NCI-H1092 (cell line): ENCODE results near the gene KPNB1.

ENCODE experiments used
- DNase-seq: peaks from one replicate; lab custom pipeline; 2025; lab: John Stamatoyannopoulos, UW

KPNB1 gene

DNA sequence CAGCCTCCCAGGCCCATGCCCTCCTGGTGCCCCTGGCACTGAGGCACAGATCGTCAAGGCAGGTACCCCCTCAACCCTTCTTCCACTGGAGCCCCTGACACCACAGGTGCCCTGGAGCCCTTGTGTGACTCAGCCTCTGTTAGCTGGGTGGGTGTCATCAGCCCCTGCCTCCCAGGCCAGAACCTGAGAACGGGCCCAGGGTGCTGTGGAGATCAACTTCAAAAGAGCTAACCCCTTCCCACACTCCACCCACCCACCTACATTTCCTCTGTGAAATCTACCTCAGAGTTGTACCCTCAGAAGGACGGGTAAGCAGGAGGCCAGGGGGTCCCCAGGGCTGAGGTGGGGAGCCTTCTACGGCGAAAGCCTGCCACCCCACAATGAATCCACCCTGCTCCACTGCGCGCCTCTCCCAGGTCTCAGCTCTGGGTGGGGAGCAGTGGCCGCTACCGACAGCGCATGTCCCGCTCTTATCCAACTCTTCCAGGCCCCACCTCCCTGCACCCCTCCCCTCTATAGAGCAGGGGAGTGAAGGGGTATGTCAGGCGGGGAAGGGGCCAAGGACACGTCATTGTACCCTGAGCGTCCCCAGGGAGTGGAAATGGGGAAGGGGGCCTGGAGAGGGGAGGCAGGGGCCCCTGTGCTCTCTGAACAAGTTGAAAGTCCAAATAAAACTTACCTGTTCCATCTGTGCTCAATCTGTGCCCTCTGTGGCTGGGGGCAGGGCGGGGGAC, 61.8 kb downstream of the KPNB1 start:
- DNase-seq, result no peak

DNA sequence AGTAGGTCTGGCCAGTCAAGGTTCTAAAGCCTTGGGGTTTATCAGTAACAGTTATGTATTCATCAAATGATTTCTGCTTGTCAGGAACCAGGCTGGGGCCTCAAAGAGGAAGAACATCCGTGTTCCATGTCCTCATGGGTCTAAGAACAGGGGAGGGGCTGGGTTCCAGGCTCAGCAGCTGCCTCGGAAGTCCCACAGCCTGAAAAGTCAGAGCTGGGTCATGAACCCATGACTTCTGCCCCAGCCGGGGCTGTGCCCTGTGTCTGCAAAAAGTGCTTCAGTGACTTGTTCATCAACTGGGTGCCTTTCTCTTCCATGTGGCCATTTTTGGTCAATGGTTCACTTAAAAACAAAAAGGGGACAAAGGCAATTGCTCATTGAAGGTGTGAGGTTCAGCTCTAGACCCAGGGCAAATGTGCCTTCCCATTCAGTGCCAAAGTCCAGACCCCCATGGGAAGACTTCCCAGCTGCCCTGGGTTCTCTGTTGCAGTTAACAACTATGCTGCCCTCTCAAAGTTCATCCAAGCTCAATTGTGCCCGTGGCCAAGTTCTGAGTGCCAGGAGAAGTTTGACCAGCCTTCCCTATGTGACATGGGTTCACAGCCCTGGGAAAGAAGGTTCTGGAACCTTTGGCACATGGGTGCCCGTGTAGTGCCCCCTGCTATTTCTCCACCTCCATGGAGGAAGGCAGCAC, 62.8 kb downstream of the KPNB1 start:
- DNase-seq, result no peak

DNA sequence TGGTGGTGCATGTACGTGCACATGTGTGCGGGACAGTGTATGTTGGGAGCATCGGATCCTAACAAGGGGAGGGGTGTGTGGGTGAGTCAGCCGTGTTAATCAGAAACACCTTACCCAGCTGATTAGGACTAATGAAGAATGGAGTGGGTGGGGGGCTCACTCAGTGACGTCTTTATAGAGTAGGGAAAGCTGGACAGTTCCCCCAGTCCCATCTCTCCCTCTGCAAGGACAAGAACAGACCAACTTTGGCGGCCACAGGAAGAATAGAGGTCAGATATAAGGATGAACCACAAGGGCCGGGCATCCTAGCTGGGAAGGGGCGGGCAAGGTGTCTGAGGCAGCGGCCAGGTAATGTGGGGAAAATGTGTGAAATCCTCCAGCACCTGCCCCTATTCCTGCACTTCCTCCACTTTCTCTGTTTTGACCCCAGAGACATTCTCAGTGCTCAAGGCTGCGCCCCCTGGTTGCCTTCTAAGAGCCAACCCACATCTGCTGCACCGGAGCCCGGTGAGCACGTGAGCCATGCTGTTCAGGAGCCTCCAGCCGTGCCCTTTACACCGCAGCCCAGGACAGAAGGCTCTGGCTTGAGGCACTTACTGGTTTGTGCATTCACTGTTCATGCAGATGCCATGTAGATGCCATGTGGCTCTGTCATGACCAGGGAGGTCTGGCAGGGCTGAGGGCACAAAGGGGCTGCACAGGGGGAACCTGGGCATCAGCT, 64.4 kb downstream of the KPNB1 start:
- no peak for DNase-seq

DNA sequence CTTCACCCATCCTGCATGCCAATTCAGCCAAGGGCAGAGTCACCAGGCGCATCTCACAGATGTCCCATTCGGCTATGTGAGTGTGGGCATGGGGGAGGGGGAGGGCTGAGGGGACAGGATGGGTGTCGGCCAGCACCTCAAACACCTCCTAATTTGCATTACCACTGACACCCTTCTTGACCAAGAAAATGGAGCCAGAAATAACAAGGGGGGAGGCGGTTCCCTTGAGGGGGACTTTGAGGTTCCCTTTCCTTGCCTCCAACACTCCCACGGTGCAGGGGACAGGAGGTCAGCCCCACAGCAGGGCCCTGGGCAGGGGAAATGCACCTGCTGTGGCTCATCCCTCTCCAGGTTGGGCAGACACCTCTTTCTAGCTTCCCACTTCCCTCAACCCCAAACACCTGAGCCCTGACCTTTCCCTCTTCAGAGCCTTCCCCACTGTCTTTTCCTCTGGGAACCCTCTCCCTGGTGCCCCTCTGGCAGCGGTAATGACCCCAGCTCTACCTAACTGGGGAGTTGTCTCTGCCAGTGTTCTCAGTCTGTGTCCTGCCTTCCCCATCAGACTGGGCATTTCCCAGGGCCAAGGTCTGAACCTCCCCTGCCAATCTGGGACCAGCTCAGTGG, 65.2 kb downstream of the KPNB1 start:
- no peak for DNase-seq

DNA sequence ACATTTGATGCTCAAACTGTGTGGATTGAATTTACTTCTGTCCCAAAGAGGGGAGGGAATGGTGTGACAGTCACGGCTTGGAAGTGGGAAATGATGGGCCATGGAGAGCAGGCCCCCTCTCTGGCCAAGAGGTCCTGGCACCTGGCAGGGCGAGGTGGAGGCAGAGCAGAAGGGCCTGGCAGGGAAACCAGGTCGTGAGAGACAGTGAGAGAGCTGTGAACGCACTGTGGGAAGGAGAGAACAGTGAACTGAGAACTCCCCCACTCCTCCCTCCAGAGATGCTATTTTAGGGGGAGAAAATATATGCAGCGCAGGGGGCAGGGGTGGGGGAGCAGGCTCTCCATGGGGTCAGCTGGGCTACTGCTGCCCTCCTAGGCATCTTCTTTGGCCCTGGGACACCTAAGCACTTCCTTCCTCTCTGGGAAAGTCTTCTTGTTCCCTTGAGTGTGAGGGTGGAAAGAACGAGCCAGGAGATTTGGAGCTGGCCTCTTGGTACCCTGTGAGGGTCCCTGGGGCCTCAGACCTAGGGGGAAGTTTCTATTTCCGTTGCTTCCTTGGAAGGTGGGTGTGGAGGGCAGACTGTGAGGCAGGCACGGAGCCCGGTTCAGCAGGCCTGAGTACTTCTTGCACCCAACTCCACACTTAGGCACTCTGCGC, 66.1 kb downstream of the KPNB1 start:
- DNase-seq, result no peak

DNA sequence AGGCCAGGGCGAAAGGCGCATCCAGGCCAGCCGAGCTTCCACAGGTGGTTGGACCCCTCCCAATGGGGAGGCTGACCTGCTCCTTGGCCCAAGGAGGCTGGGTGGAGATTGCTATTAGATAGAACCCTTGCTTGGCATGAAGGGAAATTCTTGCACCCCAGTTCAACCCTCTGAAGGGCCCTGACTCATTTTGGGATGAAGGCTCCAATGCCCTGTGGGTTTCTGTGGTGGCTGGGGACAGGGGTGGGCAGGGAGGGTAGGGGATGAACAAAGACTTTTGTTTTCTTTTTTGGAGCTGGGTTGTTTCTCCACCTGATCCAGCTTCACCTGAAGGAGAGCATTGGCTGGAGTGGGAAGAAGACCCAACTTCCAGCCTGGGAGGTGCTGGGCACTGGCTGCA, 66.7 kb downstream of the KPNB1 start:
- DNase-seq, result no peak

DNA sequence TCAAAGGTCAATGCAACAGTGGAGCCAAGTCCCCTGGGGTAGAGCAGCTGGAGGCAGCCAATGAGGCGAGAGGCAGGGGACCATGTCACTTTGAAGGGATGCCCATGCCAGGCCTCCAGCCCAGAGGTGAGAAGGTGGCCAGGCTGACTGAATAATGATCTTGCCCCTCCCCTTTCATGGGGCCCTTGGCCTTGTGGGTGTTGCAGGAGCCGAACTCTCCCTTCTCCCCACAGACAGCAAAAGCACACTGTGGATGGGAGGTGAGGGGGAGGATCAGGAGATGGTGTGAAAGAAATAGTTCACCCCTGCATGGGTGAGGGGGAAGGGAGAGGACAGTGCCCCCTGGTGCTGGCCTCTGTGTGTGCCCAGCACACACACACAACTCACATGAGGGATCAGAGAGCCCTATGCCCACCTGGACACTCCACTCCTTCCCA, 67.6 kb downstream of the KPNB1 start:
- DNase-seq, result no peak

DNA sequence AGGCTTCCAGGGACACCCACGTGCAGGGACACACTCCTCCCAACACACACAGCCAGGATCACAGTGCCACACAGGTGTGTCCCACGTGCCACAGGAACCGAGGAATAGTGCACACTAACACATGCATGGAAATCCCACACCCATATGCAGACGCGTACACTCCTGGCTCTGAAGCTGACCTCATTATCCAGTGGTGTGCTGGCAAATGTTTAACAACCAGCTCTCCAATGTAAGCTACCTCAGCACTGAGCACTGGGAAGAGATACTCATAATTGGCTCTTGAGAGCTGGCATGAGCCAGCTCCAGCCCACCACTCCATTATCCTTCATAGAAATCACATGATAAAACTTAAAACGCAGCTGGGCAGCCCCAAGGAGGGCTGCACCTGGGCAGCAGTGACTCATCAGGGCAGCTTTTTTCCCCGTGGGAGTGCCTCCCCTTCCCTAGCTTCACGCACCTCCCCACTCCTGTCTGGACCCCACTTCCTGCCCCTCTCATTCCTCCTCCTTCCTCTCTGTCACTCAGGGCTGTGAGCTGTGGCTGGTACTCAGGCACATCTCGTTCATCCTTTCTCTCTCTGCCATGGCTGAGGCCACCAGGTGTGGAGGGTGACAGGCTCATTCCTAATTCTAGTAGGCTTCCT, 68.4 kb downstream of the KPNB1 start:
- DNase-seq, result peak; percentile 11

DNA sequence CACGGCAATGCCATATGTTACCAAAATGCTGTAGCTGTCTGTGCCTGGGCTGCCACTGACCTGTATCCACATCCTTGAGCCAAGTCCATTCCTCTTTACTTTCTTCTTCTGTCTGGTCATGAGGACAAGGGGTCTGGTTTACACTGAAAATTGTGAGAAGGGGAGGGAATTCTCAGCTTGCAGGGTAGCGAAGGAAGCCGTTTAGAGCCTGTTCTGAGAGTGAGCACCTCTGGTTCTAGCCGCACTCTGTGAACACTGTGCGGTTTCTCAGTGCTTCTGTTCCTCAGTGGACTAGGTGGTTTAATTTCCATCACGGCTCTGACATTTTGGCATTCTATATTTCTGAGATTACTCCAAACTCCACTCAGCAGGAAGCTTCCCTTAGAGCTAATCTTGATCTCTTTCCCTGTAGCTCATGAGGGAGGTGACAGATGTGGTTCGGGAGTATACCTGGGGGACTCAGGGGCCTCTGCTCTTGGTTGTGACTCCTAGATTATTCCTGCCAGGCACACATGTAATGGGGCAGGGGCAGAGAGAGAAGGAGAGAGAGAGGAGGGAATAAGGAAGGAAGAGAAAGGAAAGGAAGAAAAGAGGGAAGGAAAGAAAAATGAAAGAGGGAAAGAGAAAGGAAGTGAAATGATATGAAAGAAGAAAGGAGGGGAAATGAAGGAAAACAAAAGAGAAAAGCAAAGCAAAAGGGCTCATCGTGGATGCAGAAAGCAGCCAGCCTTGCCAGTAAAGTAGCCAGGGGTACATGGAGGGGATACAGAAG, 69.1 kb downstream of the KPNB1 start:
- no peak for DNase-seq

DNA sequence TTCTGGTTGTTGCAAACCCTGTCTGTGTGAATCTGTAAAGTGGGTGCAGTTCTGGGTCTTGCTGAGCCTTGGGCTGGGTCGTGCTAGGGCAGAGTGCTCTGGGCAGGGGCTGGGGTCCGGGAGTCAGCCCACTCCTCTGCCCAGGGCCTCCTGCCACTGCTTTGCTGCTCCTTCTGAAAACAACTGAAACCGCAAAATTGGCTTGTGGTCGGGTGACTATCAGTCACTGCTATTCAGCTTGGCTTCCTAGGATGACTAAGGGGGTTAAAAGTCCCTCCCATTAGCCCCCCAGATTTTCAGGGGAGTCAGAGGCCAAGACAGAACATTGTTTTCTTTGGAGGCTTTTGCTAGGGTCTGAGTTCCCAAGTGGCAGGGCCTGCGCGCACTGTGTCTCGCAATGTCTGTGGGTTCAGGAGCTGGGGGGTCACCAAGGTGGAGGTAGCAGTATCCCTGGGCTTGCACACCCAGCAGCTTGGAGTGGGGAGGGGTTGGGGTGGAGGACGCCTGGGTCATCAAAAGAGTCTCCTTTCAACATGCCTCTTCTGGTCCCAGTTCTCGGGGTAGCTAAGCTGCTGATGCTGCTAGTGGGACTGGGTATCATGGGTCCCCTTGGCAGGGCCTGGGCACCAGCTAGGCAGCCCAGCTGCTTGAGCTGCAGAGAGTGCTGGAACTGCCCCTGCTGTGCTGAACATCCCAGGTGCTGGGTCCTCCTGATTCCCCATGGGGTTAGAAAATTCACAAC, 69.9 kb downstream of the KPNB1 start:
- DNase-seq, result no peak

DNA sequence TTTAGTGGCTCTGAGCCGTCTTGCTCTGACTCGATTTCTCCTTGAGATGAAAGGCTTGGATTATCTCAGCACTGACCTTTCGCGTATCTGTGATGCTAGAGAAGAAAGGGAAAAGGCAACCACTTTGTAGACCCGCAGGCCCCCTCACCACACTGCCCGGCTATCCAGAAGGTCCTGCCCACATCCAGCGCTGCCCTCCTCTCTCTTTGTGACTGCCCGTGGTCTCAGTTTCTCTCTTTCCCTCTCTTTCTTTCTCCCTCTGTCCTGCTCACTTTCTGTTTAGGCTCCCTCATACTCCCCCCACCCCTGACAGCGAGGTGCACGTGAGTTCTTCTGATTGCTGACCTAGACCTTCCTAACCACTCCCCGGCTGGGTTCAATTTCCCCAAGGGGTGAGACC, 70.5 kb downstream of the KPNB1 start:
- DNase-seq, result no peak

DNA sequence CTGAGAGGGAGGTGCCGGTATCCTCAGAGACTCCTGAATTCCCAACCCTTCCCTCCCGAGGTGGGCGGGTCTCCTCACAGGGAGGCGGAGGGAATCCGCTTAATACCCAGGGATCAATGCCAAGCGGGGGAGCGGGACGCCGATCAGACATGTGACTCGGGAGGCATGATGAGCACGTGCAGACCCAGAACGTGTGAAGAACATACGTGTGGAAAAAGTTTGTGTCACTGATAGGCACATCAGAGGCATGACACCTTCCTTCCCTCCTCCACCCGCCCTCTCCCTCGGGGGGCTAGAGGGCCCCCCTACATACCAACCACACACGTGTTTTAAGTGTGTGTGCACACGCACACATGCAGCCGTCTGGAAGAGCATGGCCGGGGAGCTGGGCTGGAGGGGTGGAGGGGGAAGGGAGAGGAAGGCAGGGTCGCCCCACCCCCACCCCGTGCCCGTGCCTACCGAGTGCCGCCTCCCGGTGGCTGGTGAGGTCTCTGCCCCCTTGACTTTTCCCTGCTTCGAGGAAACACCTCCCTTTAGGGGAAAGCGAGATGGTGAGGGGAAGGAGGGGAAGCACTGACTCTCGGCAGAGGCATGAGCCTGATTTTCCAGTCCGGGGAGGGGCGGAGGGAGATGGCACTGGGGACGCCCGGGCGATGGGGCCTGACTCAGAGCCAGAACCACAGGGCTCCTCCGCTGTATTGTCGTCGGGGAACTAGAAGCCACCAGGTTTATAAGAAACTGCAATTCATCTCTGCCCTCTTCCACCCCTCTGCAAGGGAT, 71.2 kb downstream of the KPNB1 start:
- no peak for DNase-seq

DNA sequence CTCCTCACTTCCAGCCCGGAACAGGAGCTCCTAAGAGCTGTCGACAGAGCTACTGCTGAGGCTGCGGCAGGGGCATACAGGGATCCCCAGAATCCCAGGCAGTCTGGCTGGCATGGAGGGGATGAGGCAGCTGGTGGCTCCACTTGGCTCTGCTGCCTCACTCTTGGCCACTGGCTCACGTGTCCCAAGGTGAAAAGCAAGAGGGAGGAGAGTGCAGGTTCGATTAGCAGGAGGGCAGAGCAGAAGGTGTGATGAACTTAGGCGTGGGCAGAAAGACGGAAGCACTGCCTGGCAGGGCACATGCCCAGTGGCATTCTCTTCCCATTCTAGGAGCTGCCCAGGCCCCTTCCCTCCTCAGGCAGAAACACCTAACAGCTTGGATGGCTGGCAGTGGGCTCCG, 72.0 kb downstream of the KPNB1 start:
- no peak for DNase-seq

DNA sequence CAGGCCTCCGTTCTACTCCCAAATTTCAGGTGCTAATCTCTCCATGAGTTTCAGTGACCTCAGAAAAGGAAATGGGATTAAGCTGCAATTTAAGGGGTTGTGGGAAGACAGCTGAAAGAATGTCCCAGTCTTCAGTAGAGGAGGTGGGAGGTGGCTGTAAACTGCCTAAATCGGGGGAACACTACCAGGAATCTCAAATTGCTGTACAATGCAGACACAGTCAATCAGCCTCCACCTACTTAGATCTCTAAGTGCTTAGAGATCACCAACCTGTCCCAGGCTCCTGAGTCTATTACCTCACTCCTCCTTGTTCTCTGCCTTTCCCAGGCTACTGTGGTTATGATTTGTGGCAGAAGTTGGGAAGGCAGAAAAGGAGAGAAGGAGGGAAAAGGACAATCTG, 75.0 kb downstream of the KPNB1 start:
- no peak for DNase-seq

DNA sequence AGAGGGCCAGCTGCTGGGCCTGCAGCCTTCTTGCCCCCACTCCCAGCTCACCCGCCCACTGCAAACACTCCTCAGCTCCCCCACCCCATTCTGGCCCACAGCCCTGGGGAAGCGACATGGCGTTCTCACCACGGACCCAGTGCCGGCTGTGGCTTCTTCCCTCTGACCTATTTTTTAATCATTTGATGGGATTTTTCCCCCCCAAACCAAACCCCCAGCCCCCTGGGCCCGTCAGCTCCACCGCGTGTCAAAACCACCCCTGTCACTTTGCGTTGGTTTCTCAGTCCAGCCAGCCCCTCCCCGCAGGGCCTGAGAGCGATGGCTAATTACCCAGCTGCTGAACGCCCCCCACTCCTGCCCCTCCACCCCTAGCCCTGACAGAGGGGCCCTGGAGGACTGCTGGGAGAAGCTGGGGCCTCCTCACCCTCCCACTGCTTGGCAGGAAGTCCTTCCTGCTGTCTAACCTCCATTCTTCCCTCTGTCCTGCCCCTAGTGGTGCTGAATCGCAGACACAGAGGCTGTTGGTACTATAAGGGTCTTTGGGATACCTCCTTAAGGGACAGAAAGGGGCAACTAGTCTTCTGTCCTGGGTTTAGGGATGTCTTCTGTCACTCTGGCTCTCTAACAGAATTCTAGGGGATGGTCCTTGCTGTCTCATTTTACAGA, 75.9 kb downstream of the KPNB1 start:
- no peak for DNase-seq

DNA sequence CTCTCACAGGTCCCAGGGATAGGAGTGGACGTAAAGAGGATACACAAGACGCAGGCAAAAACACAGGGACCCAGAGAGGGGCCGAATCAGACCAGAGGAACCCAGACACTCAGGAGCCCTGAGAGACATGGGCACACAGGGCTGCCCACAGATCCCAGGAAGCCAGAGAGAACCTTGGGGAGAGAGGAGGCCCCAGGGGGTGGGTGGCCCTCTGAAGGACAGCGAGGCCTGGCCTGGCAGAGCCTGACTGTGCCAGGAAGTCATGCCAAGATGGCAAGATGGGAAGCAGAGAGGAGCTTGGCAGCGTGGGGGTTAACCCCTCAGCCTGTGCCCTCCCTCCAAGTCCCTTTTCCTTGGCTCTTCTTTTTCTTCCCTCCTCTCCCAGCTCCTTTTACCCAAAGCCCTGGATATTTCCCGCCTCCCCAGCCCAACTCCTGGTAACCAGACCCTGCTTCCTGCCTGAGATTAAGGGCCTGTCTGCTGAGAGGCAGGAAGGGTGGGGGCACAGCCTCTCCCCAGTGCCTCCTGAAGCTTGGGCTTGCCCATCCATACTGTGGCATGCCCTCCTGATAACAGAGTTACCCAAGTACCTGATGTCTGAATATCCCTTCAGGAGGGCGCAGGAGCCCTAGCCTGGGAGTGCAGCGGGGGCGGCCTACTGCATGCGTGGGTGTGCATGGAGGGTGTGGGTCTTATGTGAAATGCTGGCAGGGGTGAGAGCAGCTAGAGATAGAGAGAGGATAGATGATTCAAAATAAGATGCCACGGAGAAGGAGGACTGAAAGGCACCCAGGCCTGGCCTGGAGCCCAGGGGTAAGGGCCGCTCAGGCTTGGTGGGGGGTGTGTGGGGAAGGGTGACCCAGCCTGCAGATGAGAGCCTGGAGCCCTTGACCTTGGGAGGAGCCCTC, 77.3 kb downstream of the KPNB1 start:
- DNase-seq, result no peak

DNA sequence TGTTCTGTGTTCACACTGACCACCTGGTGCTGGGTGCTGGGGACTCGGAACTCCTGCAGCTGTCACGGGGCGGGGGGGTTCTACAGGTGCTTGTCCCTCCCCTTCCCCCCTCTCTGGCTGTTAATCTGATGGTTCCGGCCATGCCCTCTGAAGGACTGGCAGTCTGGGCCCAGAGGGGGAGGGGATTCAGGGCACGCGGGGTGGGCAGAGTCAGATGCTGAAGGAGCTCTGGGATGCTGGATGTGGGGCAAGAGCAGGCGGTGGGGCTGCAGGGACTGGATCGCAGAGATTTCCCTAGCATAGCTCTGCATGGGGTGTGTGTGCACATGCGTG, 78.0 kb downstream of the KPNB1 start:
- no peak for DNase-seq
